HG02588 (cell line): ENCODE measurements around the gene AK3.
"Not testable (repeated sequence)": the region's sequence is repeated elsewhere in the genome, so short reads cannot be mapped to it uniquely, and the experiment has no call there.

Source experiments
- ATAC-seq: cut with Tn5 transposase; IDR thresholded peaks from one replicate; pipeline ENCODE4 v1.9.1; 2021; ENCODE audit warnings: mild to moderate bottlenecking, moderate library complexity; ENCODE audit not compliant: unreplicated experiment

Gene AK3

DNA sequence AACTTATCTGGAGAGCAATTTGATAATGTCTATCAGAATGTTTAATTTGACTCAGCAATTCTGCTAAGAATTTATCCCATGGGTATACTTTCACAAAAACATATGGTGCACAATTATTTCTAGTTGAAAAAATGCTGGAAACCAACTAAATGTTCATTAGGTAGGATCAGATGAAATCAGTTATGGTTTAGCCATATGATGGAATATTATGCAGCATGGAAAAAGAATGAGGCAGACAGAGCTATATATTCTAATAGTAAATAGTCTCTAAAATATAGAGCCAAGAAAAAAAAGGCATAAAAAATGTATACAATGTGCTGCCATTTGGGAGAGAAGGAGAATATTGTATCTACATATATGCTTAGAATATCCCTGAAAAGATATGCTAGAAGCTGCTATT is 71.1 kb downstream of the AK3 start:
- no peak for ATAC-seq

DNA sequence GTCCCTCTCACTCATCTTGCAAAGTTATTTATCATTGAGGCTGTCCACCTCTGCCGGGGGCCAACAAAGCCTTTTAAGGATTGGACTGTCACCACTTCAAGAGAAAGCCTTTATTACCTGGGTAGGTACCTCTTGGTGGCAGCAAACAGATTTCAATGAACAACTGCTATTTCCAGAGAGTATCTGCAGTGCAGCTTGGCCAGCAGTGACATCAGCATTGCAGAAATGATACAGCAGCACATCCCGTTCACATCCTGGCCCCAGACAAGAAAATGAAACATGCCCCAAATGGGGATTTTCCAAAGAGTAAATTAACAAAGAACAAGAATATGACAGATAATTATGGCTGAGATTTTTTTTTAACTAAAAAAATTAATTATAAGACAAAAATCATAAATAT is 72.4 kb downstream of the AK3 start:
- no peak for ATAC-seq

DNA sequence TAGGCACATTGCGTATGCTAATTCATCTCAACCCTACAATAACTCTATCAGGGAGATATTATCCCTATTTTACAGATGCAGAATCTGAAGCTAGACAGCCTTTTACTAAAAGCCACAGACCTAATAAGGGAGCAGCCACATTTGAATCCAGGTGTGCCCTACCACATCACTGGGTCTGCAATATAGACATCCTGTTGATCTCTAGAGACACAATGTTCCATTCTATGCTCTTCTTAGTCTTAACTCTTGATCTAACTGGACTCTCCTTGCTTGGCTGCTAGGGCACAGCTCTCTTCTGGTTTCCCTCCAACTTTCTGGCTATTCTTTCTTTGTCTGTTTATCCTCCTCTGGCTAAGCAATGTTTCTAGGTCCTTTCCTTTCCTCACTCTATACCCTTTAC is 73.3 kb downstream of the AK3 start:
- ATAC-seq, result no peak

DNA sequence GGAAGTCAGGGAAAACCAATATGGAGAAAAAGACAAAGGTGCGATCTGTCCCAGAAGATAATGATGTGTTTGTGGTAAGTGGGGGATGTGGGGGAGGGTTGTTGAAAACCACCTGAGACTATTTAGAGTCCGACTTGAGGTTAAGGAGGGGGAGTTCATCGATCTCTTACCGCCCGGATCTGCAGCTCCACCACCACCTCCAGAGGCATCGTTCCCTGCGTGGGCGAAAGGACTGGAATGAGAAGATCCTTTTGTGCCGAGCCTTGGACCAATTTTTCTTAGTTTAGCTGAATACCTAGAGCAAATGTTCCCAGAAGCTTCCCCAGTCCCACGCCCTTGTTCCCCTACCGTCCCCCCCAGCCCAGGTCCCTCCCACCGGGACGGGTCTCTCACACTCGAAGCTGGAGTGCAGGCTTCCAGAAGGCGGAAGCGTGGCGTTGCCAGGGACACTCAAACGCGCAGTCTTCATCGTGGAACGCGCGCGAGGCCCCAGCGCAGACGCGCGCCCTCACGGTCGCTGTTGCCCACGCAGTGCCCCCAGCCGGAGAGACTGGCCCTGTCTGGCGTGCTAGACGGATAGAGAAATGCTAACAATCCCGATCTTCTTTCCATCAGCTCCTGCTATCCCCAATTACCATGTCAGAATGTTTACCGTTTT is 74.8 kb downstream of the AK3 start, which contains the start of gene SPATA6L:
Gene SPATA6L, minus strand, starts transcription at position 439 of the 658 bp plus-strand sequence. Its CDS starts 230 bp downstream, at position 209.
- ATAC-seq, result no peak

DNA sequence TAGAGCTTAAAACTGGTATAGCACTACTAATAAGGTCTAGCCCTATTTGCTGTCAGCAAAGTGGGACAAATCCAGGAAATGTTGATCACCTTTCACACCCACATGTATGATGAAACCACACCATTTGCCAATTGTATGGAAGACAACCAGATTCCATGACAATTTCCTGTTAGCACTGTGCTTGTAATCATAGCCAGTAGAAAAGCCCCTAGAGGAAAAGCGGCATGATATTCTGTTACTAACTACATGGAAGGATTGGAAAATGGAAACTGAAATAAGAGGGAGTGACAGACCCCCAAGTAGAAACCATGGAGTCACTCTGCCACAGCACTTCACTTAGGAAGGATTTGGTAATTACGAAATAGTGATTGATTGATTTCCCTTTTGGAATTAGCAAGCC is 75.6 kb downstream of the AK3 start:
- ATAC-seq, result no peak

DNA sequence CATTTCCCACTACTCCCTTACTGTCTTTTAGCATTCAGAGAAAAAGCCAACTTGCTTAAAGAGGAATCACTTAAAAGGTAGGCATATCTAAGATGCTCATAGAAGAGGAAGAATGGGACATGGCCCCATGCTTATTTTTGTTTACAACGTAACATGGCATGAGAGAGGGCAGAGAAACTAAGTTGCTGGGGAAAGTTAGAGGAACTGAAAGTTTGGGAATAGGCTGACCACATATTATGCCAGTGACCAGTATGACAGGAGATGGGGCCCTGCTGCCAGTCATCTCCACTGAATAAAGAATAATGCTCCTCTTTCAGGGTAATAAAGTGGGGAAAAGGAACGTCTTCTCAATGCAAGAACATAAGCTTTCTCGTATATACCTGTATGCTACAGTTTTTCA is 77.0 kb downstream of the AK3 start:
- ATAC-seq, result no peak

DNA sequence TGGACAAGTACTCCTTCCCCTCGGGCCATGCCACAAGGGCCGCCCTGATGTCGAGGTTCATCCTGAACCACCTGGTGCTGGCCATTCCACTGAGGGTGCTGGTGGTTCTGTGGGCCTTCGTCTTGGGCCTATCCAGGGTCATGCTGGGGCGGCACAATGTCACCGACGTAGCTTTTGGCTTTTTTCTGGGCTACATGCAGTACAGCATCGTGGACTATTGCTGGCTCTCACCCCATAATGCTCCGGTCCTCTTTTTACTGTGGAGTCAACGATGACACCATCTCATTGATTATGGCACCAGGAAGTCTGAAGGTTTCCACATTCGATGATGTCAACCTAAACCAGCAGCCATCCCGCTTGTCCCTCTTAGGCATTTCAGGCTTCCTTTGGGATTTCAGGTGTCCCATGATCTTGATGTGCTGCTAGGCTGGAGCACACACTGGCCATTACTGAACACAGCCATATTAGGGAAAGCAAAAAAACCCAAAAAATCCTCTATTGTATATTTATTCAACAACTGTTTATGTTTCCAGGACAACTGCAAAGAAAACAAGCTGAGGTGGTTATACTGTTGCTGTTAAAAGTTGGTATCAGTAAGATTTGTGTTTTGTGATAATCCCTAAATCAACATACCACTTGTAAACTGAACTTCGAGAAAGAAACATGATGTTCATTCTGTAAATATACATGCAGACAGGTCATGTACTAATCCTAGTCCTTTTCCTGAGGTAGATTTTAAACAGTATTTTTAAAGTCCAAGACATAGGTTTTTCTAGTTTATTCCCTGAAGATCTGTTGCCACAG is 77.8 kb downstream of the AK3 start:
- ATAC-seq, result no peak

DNA sequence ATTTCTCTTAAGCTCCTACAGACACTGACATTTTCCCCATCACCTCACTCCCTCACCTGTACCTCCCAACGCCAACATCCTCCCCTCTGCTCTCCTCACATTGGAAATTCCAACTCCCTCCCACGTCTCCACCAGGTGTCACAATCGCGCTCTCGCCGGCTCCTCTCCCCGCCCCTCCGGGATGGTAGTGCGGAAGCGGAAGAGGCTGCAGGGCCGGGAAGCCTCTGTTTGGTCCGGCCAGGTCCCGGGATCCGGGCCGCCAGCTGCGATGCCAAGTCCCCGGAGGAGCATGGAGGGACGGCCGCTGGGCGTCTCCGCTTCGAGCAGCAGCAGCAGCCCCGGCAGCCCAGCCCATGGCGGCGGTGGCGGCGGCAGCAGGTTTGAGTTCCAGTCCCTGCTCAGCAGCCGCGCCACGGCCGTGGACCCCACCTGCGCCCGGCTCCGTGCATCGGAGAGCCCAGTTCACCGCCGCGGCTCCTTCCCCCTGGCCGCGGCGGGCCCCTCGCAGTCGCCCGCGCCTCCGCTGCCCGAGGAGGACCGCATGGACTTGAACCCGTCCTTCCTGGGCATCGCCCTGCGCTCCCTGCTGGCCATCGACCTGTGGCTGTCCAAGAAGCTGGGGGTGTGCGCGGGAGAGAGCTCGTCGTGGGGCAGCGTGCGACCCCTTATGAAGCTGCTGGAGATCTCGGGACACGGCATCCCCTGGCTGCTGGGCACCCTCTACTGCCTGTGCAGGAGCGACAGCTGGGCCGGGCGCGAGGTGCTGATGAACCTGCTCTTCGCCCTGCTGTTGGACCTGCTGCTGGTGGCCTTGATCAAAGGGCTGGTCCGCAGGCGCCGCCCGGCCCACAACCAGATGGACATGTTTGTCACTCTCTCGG is 78.7 kb downstream of the AK3 start, which contains the start of gene PLPP6:
Gene PLPP6, plus strand, starts transcription at position 187 of the 881 bp plus-strand sequence. Its CDS starts 82 bp downstream, at position 269.
- ATAC-seq, result peak; percentile 90

DNA sequence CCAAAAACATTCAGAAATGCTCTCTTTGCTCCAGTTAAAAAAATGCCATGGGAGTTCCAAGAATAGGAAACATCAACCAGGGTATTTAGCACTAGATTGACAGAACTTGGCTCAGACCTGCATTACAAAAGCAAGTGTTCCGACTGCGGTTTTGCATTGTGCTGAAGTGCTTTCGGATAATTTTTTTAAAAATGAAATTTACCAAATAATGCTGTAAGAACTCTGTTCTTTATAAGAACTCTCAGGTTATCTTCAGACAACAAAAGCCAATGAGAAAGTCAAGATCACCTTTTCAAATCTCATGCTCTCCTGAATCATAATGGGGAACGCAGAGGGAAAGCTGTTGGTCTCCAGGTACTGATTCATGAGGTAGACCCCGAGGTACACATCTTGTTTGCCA is 79.4 kb downstream of the AK3 start:
- no peak for ATAC-seq

DNA sequence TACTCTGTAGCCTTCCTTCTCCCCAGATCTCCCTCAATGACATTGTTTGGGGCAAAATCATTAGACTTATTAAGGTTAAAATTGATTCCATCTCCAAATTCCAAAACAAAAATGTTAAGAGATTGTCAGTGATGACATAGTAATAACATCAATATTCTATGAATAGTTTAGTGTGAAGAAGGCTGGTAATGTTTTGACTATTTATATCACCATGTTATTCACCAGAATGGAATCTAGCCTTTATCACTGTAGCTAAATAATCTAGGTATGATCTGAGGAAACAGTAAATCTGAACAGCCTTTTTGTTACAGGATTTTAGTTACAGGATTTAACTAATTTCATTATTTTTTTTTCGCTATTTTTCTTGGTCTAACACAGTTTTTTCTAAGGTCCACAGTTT is 79.8 kb downstream of the AK3 start:
- ATAC-seq, result no peak

DNA sequence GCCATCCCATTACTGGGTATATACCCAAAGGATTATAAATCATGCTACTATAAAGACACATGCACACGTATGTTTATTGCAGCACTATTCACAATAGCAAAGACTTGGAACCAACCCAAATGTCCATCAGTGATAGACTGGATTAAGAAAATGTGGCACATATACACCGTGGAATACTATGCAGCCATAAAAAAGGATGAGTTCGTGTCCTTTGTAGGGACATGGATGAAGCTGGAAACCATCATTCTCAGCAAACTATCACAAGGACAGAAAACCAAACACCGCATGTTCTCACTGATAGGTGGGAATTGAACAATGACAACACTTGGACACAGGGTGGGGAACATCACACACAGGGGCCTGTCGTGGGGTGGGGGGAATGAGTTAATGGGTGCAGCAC is 80.3 kb downstream of the AK3 start:
- ATAC-seq, result not testable (repeated sequence)
